HEK293 (cell line): Measurements from ENCODE around the gene VSIG10L.

ENCODE experiments used
- PBX3 ChIP-seq: sonication (generic); formaldehyde crosslinking; IDR thresholded peaks from 2 replicates; pipeline ENCODE4 v1.8.1; 2022; ENCODE audit warnings: mild to moderate bottlenecking, moderate library complexity, missing genetic modification reagents
- ZNF16 ChIP-seq: fragments of 450-650 bp; formaldehyde crosslinking; IDR thresholded peaks from 2 replicates; pipeline ENCODE4 v1.5.1; 2016; ENCODE audit warnings: low read depth, missing biosample characterization, missing genetic modification characterization
- ZNF654 ChIP-seq: fragments of 450-650 bp; formaldehyde crosslinking; IDR thresholded peaks from 2 replicates; pipeline ENCODE4 v1.5.1; 2016; ENCODE audit warnings: low read depth, missing biosample characterization, missing genetic modification characterization
- TF ChIP-seq, protein P1 (sequence below): fragments of 450-650 bp; formaldehyde crosslinking; IDR thresholded peaks from 2 replicates; pipeline ENCODE4 v1.5.1; 2016; ENCODE audit warnings: missing biosample characterization, missing genetic modification characterization
- TF ChIP-seq, protein P2 (sequence below): fragments of 450-650 bp; formaldehyde crosslinking; IDR thresholded peaks from 2 replicates; pipeline ENCODE4 v1.5.1; 2016; ENCODE audit warnings: missing biosample characterization, missing genetic modification characterization

- TF ChIP-seq, protein P1, sequence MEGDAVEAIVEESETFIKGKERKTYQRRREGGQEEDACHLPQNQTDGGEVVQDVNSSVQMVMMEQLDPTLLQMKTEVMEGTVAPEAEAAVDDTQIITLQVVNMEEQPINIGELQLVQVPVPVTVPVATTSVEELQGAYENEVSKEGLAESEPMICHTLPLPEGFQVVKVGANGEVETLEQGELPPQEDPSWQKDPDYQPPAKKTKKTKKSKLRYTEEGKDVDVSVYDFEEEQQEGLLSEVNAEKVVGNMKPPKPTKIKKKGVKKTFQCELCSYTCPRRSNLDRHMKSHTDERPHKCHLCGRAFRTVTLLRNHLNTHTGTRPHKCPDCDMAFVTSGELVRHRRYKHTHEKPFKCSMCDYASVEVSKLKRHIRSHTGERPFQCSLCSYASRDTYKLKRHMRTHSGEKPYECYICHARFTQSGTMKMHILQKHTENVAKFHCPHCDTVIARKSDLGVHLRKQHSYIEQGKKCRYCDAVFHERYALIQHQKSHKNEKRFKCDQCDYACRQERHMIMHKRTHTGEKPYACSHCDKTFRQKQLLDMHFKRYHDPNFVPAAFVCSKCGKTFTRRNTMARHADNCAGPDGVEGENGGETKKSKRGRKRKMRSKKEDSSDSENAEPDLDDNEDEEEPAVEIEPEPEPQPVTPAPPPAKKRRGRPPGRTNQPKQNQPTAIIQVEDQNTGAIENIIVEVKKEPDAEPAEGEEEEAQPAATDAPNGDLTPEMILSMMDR: no peak
- TF ChIP-seq ZNF654 (tag by site-specific recombination) (no peak), PBX3 (CRISPR knock-in tag) (no peak), ZNF16 (tag by site-specific recombination) (no peak)
- TF ChIP-seq, protein P2, sequence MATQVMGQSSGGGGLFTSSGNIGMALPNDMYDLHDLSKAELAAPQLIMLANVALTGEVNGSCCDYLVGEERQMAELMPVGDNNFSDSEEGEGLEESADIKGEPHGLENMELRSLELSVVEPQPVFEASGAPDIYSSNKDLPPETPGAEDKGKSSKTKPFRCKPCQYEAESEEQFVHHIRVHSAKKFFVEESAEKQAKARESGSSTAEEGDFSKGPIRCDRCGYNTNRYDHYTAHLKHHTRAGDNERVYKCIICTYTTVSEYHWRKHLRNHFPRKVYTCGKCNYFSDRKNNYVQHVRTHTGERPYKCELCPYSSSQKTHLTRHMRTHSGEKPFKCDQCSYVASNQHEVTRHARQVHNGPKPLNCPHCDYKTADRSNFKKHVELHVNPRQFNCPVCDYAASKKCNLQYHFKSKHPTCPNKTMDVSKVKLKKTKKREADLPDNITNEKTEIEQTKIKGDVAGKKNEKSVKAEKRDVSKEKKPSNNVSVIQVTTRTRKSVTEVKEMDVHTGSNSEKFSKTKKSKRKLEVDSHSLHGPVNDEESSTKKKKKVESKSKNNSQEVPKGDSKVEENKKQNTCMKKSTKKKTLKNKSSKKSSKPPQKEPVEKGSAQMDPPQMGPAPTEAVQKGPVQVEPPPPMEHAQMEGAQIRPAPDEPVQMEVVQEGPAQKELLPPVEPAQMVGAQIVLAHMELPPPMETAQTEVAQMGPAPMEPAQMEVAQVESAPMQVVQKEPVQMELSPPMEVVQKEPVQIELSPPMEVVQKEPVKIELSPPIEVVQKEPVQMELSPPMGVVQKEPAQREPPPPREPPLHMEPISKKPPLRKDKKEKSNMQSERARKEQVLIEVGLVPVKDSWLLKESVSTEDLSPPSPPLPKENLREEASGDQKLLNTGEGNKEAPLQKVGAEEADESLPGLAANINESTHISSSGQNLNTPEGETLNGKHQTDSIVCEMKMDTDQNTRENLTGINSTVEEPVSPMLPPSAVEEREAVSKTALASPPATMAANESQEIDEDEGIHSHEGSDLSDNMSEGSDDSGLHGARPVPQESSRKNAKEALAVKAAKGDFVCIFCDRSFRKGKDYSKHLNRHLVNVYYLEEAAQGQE (tag by site-specific recombination): no peak
These were observed 16.6 kb downstream of the VSIG10L start for GRCh38 chr19:51325161-51325976.
